Left kidney (tissue), 2 donors: ENCODE measurements around the gene BCL2L1. TPM values are rescaled to one million over a fixed set of nuclear protein-coding genes. Genes with fewer than 3 reads are reported as not detected.
A peak's percentile ranks its signal among the peaks of the same experiment; 100 is the strongest.

ENCODE experiments used
- DNase-seq: peaks from one replicate; pipeline ENCODE4 v3.0.0-alpha.2; 2013
- polyA plus RNA-seq: library from polyadenylated mRNA; unstranded; fragments of 120-200 nt; gene quantifications from one replicate; pipeline ENCODE4 v1.2.1, GENCODE V29; 2013; ENCODE audit not compliant: insufficient read length

The BCL2L1 gene
- polyA plus RNA-seq, 1 donor: 66.2 TPM

GRCh38 chr20:31739550-31739977 is 16.9 kb upstream of the BCL2L1 start:
- no peak for DNase-seq

GRCh38 chr20:31738729-31739549 is 16.3 kb upstream of the BCL2L1 start, which contains the start of gene TPX2:
TSS of gene TPX2 (plus strand) at chr20:31739290. CDS start at chr20:31757477, 18,187 bp downstream.
- DNase-seq: peak; percentile 98

- DNase-seq: no peak
Measured at GRCh38 chr20:31731321-31731717, 8.7 kb upstream of the BCL2L1 start.

GRCh38 chr20:31723319-31724078 is 831 bp upstream of the BCL2L1 start:
- DNase-seq: peak; percentile 97

- no peak for DNase-seq
Measured at GRCh38 chr20:31723069-31723318, 326 bp upstream of the BCL2L1 start.

GRCh38 chr20:31721408-31722256 is 1.0 kb downstream of the BCL2L1 start:
- DNase-seq: no peak

GRCh38 chr20:31720486-31721407 is 1.9 kb downstream of the BCL2L1 start:
- no peak for DNase-seq

GRCh38 chr20:31719644-31720485 is 2.8 kb downstream of the BCL2L1 start:
- DNase-seq: peak; percentile 50

- no peak for DNase-seq
Measured at GRCh38 chr20:31718952-31719643, 3.6 kb downstream of the BCL2L1 start.

- DNase-seq: no peak
Measured at GRCh38 chr20:31717478-31718201, 5.0 kb downstream of the BCL2L1 start.

GRCh38 chr20:31716818-31717477 is 5.7 kb downstream of the BCL2L1 start:
- DNase-seq: no peak

GRCh38 chr20:31716351-31716750 is 6.3 kb downstream of the BCL2L1 start:
- no peak for DNase-seq

- no peak for DNase-seq
Measured at GRCh38 chr20:31715766-31716165, 6.9 kb downstream of the BCL2L1 start.

- no peak for DNase-seq
Measured at GRCh38 chr20:31713312-31714273, 9.1 kb downstream of the BCL2L1 start.

GRCh38 chr20:31712564-31713311 is 9.9 kb downstream of the BCL2L1 start:
- DNase-seq: peak; percentile 60

- DNase-seq: no peak
Measured at GRCh38 chr20:31712112-31712553, 10.5 kb downstream of the BCL2L1 start.
